SKM-1 treated with dmso at 0.1 percent for 144 hours (cell line): ENCODE results near the gene ADCY2.
A peak's percentile ranks its signal among the peaks of the same experiment; 100 is the strongest.

Experiments
- DNase-seq: peaks from one replicate; lab custom pipeline; 2025; ENCODE audit not compliant: unreplicated experiment; lab: John Stamatoyannopoulos, UW

Gene ADCY2

GRCh38 chr5:7816535-7816901 lies 420.6 kb downstream of the ADCY2 start:
- no peak for DNase-seq

- no peak for DNase-seq
These were observed 426.5 kb downstream of the ADCY2 start for GRCh38 chr5:7822449-7822848.

GRCh38 chr5:7823594-7823993 lies 427.7 kb downstream of the ADCY2 start:
- no peak for DNase-seq

- no peak for DNase-seq
These were observed 429.1 kb downstream of the ADCY2 start for GRCh38 chr5:7824995-7825394.

DNA sequence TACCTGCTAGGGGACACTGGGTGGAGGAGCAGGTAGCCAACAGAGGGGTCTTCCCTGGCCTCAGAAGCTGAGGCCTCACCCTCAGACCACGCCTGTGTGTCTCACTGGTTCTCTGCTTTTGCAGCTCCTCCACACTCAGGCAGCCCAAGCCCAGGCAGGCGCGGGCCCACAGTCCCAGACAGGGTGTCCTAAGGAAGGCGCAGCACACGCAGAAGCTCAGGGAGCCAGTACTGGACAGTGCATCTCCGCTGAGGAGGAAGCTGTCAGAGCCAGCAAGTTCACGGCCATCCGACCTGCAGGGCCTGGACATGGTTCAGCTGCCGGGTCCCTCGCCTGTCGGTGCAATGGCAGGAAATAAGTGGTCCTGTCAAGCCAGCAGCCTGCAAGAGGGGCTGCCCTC lies 429.7 kb downstream of the ADCY2 start:
- no peak for DNase-seq

DNA sequence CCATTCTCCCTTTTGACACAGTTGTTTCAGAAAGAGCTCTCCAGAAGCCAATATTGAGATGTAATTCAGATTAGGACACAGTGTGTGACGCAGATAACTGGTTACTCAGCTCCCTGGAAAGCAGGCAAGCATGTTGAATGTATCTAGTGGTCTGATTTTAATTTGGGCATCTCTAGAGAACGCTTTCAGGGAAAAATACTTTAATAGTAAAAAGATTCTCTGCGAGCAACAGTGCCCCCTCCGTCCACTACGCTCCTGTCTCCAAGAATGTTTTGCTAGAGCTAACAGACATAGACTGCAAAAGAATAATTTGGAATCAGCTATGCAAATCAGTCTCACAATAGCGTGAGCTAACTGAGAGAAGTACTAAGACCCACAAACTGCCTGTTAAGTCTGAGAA lies 431.7 kb downstream of the ADCY2 start:
- no peak for DNase-seq

DNA sequence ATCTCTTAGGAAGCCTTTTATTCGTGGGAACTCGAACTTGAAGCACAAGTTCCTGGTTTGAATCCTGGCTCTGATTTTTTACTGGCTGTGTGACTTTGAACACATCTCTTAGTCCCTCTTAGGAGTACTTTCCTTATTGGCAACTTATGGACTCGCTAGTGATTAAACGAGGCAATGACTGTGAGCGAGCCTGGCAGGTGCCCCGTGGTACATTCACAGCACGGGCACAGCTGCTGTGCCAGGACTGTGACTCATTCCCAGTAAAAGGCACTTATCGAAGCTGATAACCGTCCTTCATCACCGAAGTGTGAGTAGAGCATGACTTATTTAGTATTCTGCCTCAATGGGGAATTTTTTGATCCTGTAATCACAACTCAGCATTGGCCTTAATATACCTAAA lies 432.3 kb downstream of the ADCY2 start:
- no peak for DNase-seq

DNA sequence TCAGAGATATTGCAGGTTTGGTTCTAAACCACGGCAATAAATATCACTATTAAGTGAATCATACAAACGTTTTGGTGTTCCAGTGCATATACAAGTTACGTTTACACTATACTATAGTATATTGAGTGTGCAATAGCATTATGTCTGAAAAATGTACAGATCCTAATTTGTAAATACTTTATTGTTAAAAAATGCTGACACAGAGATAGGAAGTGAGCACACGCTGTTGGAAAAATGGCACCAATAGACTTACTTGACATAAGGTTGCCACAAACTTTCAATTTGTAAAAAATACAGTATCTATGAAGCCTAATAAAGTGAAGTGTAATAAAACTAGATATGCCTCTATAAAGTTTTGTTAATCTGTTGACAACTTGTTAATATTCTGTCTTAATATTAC lies 439.0 kb downstream of the ADCY2 start:
- DNase-seq, result no peak

- DNase-seq, result no peak
These were observed 441.5 kb downstream of the ADCY2 start for GRCh38 chr5:7837403-7837802.

DNA sequence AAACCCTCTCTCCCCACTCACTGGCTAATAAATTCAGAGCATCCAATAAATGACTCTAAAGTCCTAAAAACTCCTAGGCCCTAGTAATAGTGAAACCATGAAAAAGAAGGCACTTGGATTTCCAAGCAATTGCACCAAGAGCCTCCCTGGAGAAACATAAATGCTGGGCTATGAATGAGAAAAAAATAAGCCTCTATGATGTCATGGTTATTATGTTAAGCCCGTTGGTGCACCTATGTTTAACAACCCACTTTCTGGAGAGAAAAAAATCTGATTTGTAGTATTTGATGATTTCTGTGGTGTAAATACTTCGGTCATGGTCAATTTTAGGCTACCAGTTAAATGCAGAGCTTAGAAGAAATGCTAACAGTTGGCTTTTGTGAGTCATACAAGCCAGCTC lies 446.6 kb downstream of the ADCY2 start:
- DNase-seq, result no peak

- no peak for DNase-seq
These were observed 449.0 kb downstream of the ADCY2 start for GRCh38 chr5:7844901-7845300.

DNA sequence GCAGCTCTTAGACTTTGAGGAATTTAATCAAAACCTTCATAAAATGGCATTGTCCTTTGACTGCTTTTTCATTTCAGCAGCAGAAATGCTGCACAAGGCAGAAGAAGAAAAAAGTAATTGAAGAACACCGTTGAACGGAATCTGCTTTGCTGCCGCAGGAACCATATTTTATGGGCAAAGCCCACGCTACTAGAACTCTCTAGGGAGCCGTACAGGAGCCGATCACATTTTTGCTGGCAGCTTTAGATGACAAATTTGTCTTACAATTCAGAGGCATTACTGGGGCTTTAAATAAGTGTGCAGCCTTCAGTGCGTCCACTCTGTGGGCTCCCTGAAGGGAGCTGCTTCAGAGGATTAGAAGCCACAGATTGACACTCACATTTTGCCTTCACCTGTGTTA lies 449.6 kb downstream of the ADCY2 start:
- DNase-seq, result no peak

DNA sequence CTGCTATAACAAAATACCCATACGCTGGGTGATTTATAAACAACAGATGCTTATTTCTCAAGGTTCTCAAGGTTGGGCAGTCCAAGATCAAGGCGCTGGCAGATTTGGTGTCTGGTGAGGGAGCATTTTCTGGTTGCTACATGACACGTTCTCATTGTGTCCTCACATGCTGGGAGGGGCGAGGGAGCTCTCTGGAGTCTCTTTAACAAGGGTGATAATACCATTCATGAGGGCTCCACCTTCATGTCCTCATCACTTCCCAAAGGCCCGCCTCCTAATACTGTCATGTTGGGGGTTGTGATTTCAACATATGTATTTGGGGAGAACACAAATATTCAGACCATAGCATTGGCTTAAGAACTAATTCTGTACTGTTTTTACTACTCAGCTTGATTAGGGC lies 450.4 kb downstream of the ADCY2 start:
- no peak for DNase-seq

DNA sequence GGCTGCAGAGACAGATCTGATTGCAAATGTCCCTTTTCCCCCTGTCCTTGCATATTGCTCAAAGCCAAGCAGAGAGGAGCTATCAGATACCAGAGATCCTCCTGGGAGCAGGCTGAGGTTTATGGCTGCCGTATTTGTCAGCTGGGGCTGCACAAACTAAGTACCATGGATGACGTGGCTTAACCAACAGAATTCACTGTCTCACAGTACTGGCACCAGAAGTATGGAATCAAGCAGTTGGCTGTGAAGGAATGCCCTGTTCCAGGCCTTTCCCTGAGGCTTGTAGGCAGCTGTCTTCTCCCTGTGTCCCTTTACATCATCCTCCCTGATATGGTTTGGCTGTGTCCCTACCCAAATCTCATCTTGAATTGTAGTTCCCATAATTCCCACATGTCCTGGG lies 452.4 kb downstream of the ADCY2 start:
- no peak for DNase-seq

GRCh38 chr5:7849681-7850394 lies 453.9 kb downstream of the ADCY2 start:
- DNase-seq, result no peak

- DNase-seq, result no peak
These were observed 454.7 kb downstream of the ADCY2 start, which contains the start of gene CFAP90 for GRCh38 chr5:7850395-7851239. Gene CFAP90, minus strand, starts transcription at chr5:7851133. Its CDS starts 112 bp downstream, at chr5:7851021.

GRCh38 chr5:7851240-7851592 lies 455.3 kb downstream of the ADCY2 start:
- no peak for DNase-seq

- no peak for DNase-seq
These were observed 455.8 kb downstream of the ADCY2 start for GRCh38 chr5:7851617-7852289.

DNA sequence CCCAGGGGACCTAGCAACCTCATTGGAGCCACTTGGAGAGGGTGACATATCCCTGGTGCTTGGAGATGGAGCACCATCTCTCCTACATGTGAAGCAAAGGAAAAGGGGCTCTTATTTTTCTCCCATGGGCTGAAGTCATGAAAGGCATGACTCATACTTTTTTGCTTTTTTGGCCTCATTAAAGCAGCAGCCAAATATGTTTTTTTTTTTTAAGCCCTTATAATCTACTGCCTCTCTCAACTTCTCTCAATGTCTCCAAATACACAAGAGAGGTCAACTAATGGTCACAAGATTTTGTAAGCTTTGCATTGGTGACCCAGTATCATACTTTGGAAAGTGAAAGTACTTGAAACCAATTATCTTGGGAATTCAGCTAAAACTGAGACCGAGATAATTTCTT lies 456.6 kb downstream of the ADCY2 start:
- no peak for DNase-seq

GRCh38 chr5:7852988-7853387 lies 457.1 kb downstream of the ADCY2 start:
- DNase-seq, result no peak

- DNase-seq, result no peak
These were observed 459.7 kb downstream of the ADCY2 start for GRCh38 chr5:7855611-7856010.

DNA sequence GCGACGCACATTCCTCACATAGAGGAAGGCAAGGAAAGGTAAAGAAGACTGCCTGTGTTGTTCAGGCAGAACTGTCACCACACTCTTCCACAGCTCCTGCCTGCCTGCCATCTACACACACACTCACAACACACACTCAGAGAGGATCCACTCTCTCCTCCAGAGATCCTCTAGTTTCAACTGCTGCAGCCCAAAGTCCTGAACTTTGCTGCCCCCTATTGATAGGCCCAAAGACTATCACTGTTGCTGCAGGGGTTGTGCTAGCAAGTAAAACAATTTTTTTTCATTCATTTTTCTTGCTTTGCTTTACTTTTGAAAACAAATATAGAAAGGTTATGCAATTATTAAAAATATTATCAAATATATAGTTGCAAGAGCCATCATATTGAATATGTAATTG lies 460.9 kb downstream of the ADCY2 start:
- DNase-seq, result peak; percentile 40
